T-cell (primary cell): ENCODE data around the gene GPRIN3. TPM values are rescaled to one million over a fixed set of nuclear protein-coding genes. Genes with fewer than 3 reads are reported as not detected.

Experiments used
- ATAC-seq, 4 experiments: fragments of 200-7000 bp in 3 of 4; fragments of 150-1000 bp in 1 of 4; cut with Tn5 transposase; replicated peaks in 1 of 4; 1 replicate in 3 of 4; 2 replicates in 1 of 4; pipeline ENCODE4 v1.10.0; 2021; ENCODE audit warnings: moderate library complexity in 3 of 4, mild to moderate bottlenecking in 2 of 4, moderate number of reproducible peaks in 1 of 4
- CTCF ChIA-PET, 2 donors: fragments of 300-600 bp; sonication (Branson Sonifier 250); formaldehyde crosslinking; loops; one replicate each; lab custom pipeline; 2022; ENCODE audit warnings: antibody characterized with exemption in 2 of 2; lab: Charles Lee
- POLR2A ChIA-PET, 2 donors: fragments of 300-600 bp; sonication (Branson Sonifier 250); formaldehyde crosslinking; loops; one replicate each; lab custom pipeline; 2022; ENCODE audit warnings: antibody characterized with exemption in 2 of 2; lab: Charles Lee
- DNase-seq, 35 experiments: peaks; one replicate each; pipeline versions ENCODE4 v3.0.0 to v3.0.0-alpha.2; 2013 to 2023
- H3K27ac ChIP-seq: one replicate; pipeline ENCODE4 v1.5.1; 2013; ENCODE audit warnings: low read length
- H3K27me3 ChIP-seq, 2 experiments: replicated peaks in 1 of 2; 1 replicate in 1 of 2; 2 replicates in 1 of 2; pipeline versions ENCODE4 v1.6.1 to v1.7.0; 2013; ENCODE audit warnings: low read length in 1 of 2, mixed read lengths in 1 of 2; ENCODE audit not compliant: control insufficient read depth in 2 of 2, insufficient read depth in 2 of 2; ENCODE audit errors: extremely low read depth in 1 of 2
- H3K36me3 ChIP-seq, 2 donors: 1 replicate in 1 of 2; 2 replicates in 1 of 2; pipeline versions ENCODE4 v1.6.1 to v1.7.0; 2013; ENCODE audit warnings: low read length in 1 of 2; ENCODE audit not compliant: control insufficient read depth in 2 of 2, insufficient read depth in 1 of 2; ENCODE audit errors: extremely low read depth in 1 of 2
- H3K4me1 ChIP-seq, 2 experiments: 1 replicate in 1 of 2; 2 replicates in 1 of 2; pipeline versions ENCODE4 v1.6.1 to v1.7.0; 2013; ENCODE audit warnings: low read length in 2 of 2, mixed read lengths in 1 of 2; ENCODE audit not compliant: insufficient read depth in 2 of 2, control insufficient read depth in 1 of 2; ENCODE audit errors: extremely low read depth in 1 of 2
- H3K4me3 ChIP-seq, 2 donors: 1 replicate in 1 of 2; 2 replicates in 1 of 2; pipeline versions ENCODE4 v1.5.1 to v1.7.0; 2013; ENCODE audit warnings: mild to moderate bottlenecking in 2 of 2, low read length in 1 of 2, moderate library complexity in 1 of 2; ENCODE audit not compliant: control insufficient read depth in 1 of 2; ENCODE audit errors: extremely low read depth in 1 of 2
- H3K9me3 ChIP-seq: 2 replicates; pipeline ENCODE4 v1.7.0; 2013
- H3K27ac Mint-ChIP-seq, 2 donors: one replicate each; pipeline ENCODE4 v1.8.0; 2020 to 2021; ENCODE audit warnings: mild to moderate bottlenecking in 2 of 2, mixed read lengths in 2 of 2
- H3K27me3 Mint-ChIP-seq, 2 donors: one replicate each; pipeline ENCODE4 v1.8.0; 2021 to 2022; ENCODE audit warnings: mixed read lengths in 2 of 2
- H3K36me3 Mint-ChIP-seq: one replicate; pipeline ENCODE4 v1.8.0; 2021; ENCODE audit warnings: mixed read lengths
- H3K4me1 Mint-ChIP-seq, 3 donors: one replicate each; pipeline ENCODE4 v1.8.0; 2020 to 2022; ENCODE audit warnings: mixed read lengths in 3 of 3, mild to moderate bottlenecking in 1 of 3
- H3K4me3 Mint-ChIP-seq, 3 donors: one replicate each; pipeline ENCODE4 v1.8.0; 2020 to 2022; ENCODE audit warnings: mild to moderate bottlenecking in 3 of 3, mixed read lengths in 3 of 3, moderate library complexity in 3 of 3
- H3K9me3 Mint-ChIP-seq, 3 donors: one replicate each; pipeline ENCODE4 v1.8.0; 2020 to 2022; ENCODE audit warnings: mixed read lengths in 3 of 3
- WGBS: methylation state at CpG from one replicate; pipeline ENCODE4 v1.1.5; 2013; ENCODE audit warnings: missing lambda C conversion rate; ENCODE audit not compliant: insufficient coverage; 5-methylcytosine and 5-hydroxymethylcytosine counted together
- total RNA-seq, 35 experiments: library from RNA in 6 of 35; stranded (reverse) in 6 of 35; fragments of 120-200 nt in 1 of 35; gene quantifications; one replicate each; pipeline versions ENCODE4 v1.2.1 to v1.2.4 and lab custom pipeline; 2013 to 2026

Gene GPRIN3
- total RNA-seq, 5 donors from 2014 or later (not counting 1 experiment from before 2014, with no cell fraction given) = 17.4 to 56.1 (median 23.0) TPM

DNA sequence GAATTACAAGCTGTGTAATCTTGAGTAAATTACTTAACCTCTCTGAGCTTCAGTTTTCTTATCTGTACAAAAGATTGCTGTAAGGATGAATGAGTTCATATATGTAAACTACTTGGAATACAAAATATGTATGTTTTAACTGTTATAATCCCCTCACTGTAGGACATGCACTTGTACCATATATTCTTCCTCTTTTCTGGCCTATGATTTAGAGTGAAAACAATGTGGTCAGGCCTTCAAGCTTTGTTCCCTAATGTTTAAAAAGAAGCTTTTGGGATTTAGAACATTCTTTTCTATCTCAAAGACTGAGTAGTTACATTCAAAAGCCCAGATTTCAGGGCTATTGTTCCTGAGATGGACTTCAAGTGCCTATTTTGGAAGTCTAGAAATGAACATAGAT, 26.7 kb upstream of the GPRIN3 start:
- Mint-ChIP-seq H3K36me3 (no peaks in the 10 kb centered on the region), H3K4me3 (no peak overlapping the region), H3K4me1 (peaks cover 0 to 9% (median 8%) of the 10 kb centered on the region in 3 donors), H3K9me3 (no peaks in the 10 kb centered on the region), H3K27me3 (no peaks in the 10 kb centered on the region), H3K27ac (no peak overlapping the region)
- ChIA-PET CTCF (interaction anchor here (0.6 to 0.9 kb wide), 2 partner anchors 88 to 1348 kb away, joined by 3 read pairs; no protein-coding TSS in a partner anchor), POLR2A (interaction anchor here (0.6 kb wide), 2 partner anchors 279 to 1098 kb away, joined by 3 read pairs; no protein-coding TSS in a partner anchor)
- ATAC-seq (no peak), DNase-seq (no peak)
- Histone ChIP-seq H3K27me3 (no peaks in the 10 kb centered on the region), H3K27ac (no peak overlapping the region), H3K4me1 (peaks cover 4 to 24% of the 10 kb centered on the region in 2 experiments), H3K4me3 (no peak overlapping the region), H3K36me3 (no peaks in the 10 kb centered on the region), H3K9me3 (no peaks in the 10 kb centered on the region)

DNA sequence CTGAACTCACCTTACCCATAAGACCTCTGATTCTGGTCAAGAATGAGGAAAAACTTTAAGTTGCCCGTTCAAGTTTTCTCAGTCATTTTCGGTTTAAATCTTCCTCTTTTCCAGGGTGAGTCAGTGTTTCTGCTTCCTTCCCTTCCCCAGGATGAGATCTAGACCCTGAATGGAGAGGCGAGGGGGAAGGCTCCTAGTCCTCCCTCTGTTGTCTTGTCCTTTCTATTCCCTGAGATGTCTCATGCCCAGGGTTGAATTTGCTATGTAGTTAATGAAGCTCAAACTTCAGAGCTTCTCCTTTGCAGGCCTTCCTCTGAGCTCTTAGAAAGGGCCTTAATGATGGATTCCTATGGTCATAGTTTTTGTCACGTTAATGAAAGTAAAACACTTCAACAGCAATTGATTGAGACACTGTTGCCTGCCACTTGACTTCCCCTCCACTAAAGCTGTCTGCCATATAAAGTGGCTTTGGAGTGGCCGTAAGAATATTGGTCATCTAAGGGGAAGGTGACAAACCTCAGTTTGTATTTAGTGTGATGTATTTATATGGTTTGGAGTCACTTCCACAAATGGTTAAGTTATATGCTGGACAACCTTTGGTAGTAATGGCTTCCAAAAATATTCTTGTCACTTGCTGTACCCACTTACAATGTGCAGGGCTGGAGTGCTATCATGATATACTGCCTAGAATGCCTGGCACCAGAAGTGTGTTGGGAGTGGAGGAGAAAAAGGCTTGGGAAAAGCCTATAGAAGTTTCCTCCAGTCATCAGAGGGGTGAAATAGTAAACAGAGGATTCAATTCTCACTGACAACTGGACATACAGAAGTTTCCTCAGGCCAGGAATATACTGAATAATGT, 24.3 kb upstream of the GPRIN3 start:
- H3K27ac Mint-ChIP-seq = no peak overlapping the region
- H3K27me3 Mint-ChIP-seq = no peaks in the 10 kb centered on the region
- Histone ChIP-seq H3K4me3 (no peak overlapping the region), H3K27me3 (no peaks in the 10 kb centered on the region), H3K36me3 (no peaks in the 10 kb centered on the region), H3K4me1 (peaks cover 2 to 3% of the 10 kb centered on the region in 2 experiments), H3K9me3 (no peaks in the 10 kb centered on the region), H3K27ac (no peak overlapping the region)
- no CpG with 5 or more reads among the region's 5 CpGs for WGBS
- no peak overlapping the region for H3K4me3 Mint-ChIP-seq
- peaks cover 0 to 9% (median 3%) of the 10 kb centered on the region in 3 donors for H3K4me1 Mint-ChIP-seq
- DNase-seq = no peak
- peaks cover 4% of the 10 kb centered on the region for H3K36me3 Mint-ChIP-seq
- ATAC-seq = no peak
- no peaks in the 10 kb centered on the region for H3K9me3 Mint-ChIP-seq
- POLR2A ChIA-PET = interaction anchor here in 1 of 2 donors (0.6 kb wide), 1 partner anchor 894 kb away, joined by 3 read pairs; no protein-coding TSS in a partner anchor
- CTCF ChIA-PET = no interaction called here

DNA sequence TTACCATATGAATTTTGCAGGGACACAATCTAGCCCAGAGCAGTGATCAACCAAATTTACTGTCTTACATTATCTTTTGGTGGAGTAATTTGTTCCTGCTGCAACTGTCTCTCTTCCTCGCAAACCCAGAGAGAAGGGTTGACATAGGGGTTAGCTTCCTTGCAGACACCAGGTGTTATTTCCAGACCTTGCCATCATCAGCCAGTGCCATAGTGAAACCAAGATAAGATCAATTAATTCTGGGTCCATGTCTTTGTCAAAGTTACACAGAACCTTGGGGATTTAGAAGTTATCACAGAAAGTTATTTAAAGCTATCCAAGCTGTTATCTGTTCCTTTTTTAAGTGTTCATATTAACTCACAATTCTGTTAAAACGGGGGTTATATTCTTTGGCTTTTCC, 23.6 kb upstream of the GPRIN3 start:
- Histone ChIP-seq H3K27ac (no peak overlapping the region), H3K4me1 (no peaks in the 10 kb centered on the region), H3K9me3 (no peaks in the 10 kb centered on the region), H3K36me3 (no peaks in the 10 kb centered on the region), H3K4me3 (no peak overlapping the region), H3K27me3 (no peaks in the 10 kb centered on the region)
- H3K36me3 Mint-ChIP-seq = peaks cover 4% of the 10 kb centered on the region
- POLR2A ChIA-PET = no interaction called here
- no peaks in the 10 kb centered on the region for H3K9me3 Mint-ChIP-seq
- CTCF ChIA-PET = no interaction called here
- peaks cover 0 to 9% (median 0%) of the 10 kb centered on the region in 3 donors for H3K4me1 Mint-ChIP-seq
- WGBS = 100% methylated on average over 1 of the region's 2 CpGs
- ATAC-seq (no peak), DNase-seq (no peak)
- H3K4me3 Mint-ChIP-seq = no peak overlapping the region
- no peak overlapping the region for H3K27ac Mint-ChIP-seq
- H3K27me3 Mint-ChIP-seq = no peaks in the 10 kb centered on the region

DNA sequence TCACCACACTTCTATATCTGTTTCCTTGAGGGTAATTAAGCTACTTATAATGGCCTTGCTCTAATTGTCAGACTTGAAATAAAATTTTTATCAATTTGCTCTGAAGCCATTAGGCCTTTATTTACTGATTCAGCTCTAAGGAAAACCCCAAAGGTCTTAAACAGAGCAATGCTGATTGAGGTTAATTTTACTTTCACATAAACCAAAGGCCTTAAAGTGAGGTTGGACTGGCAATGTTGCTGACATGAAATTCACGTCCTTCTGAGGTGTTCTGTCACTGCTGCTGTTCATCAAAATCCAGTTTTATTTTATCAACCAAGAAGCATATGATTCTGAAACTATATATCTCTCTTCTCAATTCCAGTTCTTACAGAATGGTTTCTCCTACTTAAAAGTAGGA, 21.7 kb upstream of the GPRIN3 start:
- Histone ChIP-seq H3K27me3 (no peaks in the 10 kb centered on the region), H3K4me1 (no peaks in the 10 kb centered on the region), H3K9me3 (no peaks in the 10 kb centered on the region), H3K27ac (no peak overlapping the region), H3K36me3 (no peaks in the 10 kb centered on the region), H3K4me3 (no peak overlapping the region)
- Mint-ChIP-seq H3K9me3 (no peaks in the 10 kb centered on the region), H3K27me3 (no peaks in the 10 kb centered on the region), H3K27ac (no peak overlapping the region), H3K4me3 (no peak overlapping the region), H3K4me1 (peaks cover 0 to 6% (median 6%) of the 10 kb centered on the region in 3 donors), H3K36me3 (peaks cover 4% of the 10 kb centered on the region)
- DNase-seq (no peak), ATAC-seq (no peak)
- no CpG with 5 or more reads among the region's 1 CpG for WGBS
- POLR2A ChIA-PET = no interaction called here
- CTCF ChIA-PET = no interaction called here

DNA sequence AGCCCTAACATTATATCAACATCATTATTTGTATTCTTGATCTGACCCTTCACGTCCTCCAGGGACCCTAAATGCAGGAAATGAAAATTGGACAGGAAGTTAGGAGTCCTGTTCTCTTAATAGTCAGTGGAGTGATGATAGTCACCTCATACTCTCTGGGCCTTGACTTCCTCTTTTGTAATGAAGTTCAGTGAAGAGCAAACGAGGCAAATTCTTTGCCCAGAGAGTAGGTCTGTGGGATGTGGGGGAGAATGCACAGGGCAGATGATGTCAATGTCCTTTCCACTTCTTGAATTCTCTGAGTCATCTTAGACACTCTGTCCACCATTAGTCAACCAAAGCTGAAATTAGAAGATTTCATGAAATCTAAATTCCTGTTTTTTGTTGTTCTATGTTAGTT, 17.1 kb upstream of the GPRIN3 start:
- H3K4me1 ChIP-seq = no peaks in the 10 kb centered on the region
- Mint-ChIP-seq H3K27me3 (no peaks in the 10 kb centered on the region), H3K9me3 (no peaks in the 10 kb centered on the region), H3K4me3 (no peak overlapping the region), H3K36me3 (peaks cover 4% of the 10 kb centered on the region), H3K27ac (no peak overlapping the region), H3K4me1 (peaks cover 6 to 10% (median 9%) of the 10 kb centered on the region in 3 donors)
- no peaks in the 10 kb centered on the region for H3K9me3 ChIP-seq
- no peak overlapping the region for H3K4me3 ChIP-seq
- no peak overlapping the region for H3K27ac ChIP-seq
- POLR2A ChIA-PET = no interaction called here
- DNase-seq (no peak), ATAC-seq (no peak)
- WGBS = no CpG with 5 or more reads among the region's 2 CpGs
- CTCF ChIA-PET = no interaction called here
- no peaks in the 10 kb centered on the region for H3K36me3 ChIP-seq
- H3K27me3 ChIP-seq = no peaks in the 10 kb centered on the region

DNA sequence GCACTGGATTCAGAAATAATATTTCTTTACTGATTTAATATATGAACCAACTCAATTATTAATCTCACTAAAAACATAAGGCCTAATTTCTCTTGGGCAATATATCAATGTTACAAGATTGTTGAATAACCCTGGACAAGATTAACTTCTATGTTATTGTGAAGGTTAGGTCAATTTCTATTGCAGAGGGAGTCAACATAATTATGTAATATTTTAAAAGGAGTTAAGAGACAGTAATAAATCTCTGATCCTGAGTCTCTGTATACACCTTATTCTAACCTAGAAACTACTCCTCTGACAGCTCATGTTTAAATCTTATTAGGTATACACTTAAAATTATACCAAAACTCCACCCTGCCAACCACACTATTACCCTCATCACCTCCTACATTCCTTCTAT, 15.1 kb upstream of the GPRIN3 start:
- DNase-seq (no peak), ATAC-seq (no peak)
- H3K36me3 ChIP-seq = no peaks in the 10 kb centered on the region
- H3K9me3 ChIP-seq = no peaks in the 10 kb centered on the region
- H3K4me1 Mint-ChIP-seq = peaks cover 19 to 27% (median 23%) of the 10 kb centered on the region in 3 donors
- H3K27me3 Mint-ChIP-seq = no peaks in the 10 kb centered on the region
- H3K4me3 ChIP-seq = no peak overlapping the region
- H3K27me3 ChIP-seq = no peaks in the 10 kb centered on the region
- no peak overlapping the region for H3K4me3 Mint-ChIP-seq
- POLR2A ChIA-PET = no interaction called here
- H3K27ac Mint-ChIP-seq = no peak overlapping the region
- peaks cover 0 to 9% of the 10 kb centered on the region in 2 experiments for H3K4me1 ChIP-seq
- H3K9me3 Mint-ChIP-seq = no peaks in the 10 kb centered on the region
- no peaks in the 10 kb centered on the region for H3K36me3 Mint-ChIP-seq
- CTCF ChIA-PET = no interaction called here
- no peak overlapping the region for H3K27ac ChIP-seq
